SU-DHL-6 (cell line): ENCODE measurements around the gene SCFD2.

ENCODE experiments used
- H2AFZ ChIP-seq: fragments of 200-600 bp; sonication (generic); 2 replicates; pipeline ENCODE4 v1.6.1; 2014; ENCODE audit warnings: low read depth, mild to moderate bottlenecking, moderate library complexity, mixed read lengths, antibody characterized with exemption, low read length; ENCODE audit not compliant: severe bottlenecking
- H3F3A ChIP-seq: fragments of 200-600 bp; shearing (Covaris generic); 2 replicates; pipeline ENCODE4 v1.6.0; 2016; ENCODE audit warnings: antibody characterized with exemption, mild to moderate bottlenecking; ENCODE audit not compliant: insufficient read depth
- H3K27ac ChIP-seq: fragments of 200-600 bp; sonication (generic); 2 replicates; pipeline ENCODE4 v1.5.1; 2016; ENCODE audit warnings: low read depth, mild to moderate bottlenecking, low read length, moderate library complexity, mixed read lengths
- H3K27me3 ChIP-seq: fragments of 200-600 bp; sonication (generic), shearing (Covaris generic); 2 replicates; pipeline ENCODE4 v1.6.0; 2014; ENCODE audit warnings: mild to moderate bottlenecking, low read length
- H3K36me3 ChIP-seq: fragments of 200-600 bp; sonication (generic); 2 replicates; pipeline ENCODE4 v1.6.1; 2014; ENCODE audit warnings: mild to moderate bottlenecking, low read length, mixed read lengths
- H3K4me2 ChIP-seq: fragments of 300-600, 200-600 bp; shearing (Covaris generic), sonication (generic); 2 replicates; pipeline ENCODE4 v1.6.0; 2014; ENCODE audit warnings: low read length, low read depth, mild to moderate bottlenecking; ENCODE audit not compliant: poor library complexity, severe bottlenecking
- H3K4me3 ChIP-seq: fragments of 200-600 bp; sonication (generic); 2 replicates; pipeline ENCODE4 v1.5.1; 2014; ENCODE audit warnings: antibody characterized with exemption, low read length, mild to moderate bottlenecking, mixed read lengths; ENCODE audit not compliant: insufficient read depth, poor library complexity, severe bottlenecking
- H3K79me2 ChIP-seq: fragments of 200-600 bp; sonication (generic); 2 replicates; pipeline ENCODE4 v1.6.1; 2014; ENCODE audit warnings: mild to moderate bottlenecking, low read length, moderate library complexity; ENCODE audit not compliant: insufficient read depth
- H3K9ac ChIP-seq: fragments of 200-600 bp; sonication (generic); 2 replicates; pipeline ENCODE4 v1.7.0; 2014; ENCODE audit warnings: mild to moderate bottlenecking, low read length
- H3K9me2 ChIP-seq: fragments of 200-600 bp; sonication (generic); replicated peaks from 2 replicates; pipeline ENCODE4 v1.6.1; 2014; ENCODE audit warnings: low read length; ENCODE audit not compliant: insufficient read depth
- H3K9me3 ChIP-seq: fragments of 200-600 bp; sonication (generic); 2 replicates; pipeline ENCODE4 v1.6.1; 2014; ENCODE audit warnings: low read length, mixed read lengths; ENCODE audit not compliant: insufficient read depth
- H4K20me1 ChIP-seq: fragments of 200-600 bp; sonication (generic); 2 replicates; pipeline ENCODE4 v1.6.1; 2014; ENCODE audit warnings: low read depth, mild to moderate bottlenecking, antibody characterized with exemption, low read length, moderate library complexity, mixed read lengths
- EZH2phosphoT487 ChIP-seq: fragments of 200-600 bp; sonication (generic), shearing (Covaris generic); conservative IDR thresholded peaks from 2 replicates; pipeline ENCODE4 v1.6.1; 2018; ENCODE audit warnings: mild to moderate bottlenecking, antibody characterized with exemption, low read length, moderate library complexity, mixed read lengths
- TF ChIP-seq, protein P1 (sequence below): fragments of 200-600 bp; sonication (generic); IDR thresholded peaks from one replicate; pipeline ENCODE4 v1.5.1; 2017; ENCODE audit warnings: antibody characterized with exemption, mild to moderate bottlenecking, low read length, moderate library complexity; ENCODE audit not compliant: insufficient read depth, poor library complexity, severe bottlenecking

SCFD2 gene

DNA sequence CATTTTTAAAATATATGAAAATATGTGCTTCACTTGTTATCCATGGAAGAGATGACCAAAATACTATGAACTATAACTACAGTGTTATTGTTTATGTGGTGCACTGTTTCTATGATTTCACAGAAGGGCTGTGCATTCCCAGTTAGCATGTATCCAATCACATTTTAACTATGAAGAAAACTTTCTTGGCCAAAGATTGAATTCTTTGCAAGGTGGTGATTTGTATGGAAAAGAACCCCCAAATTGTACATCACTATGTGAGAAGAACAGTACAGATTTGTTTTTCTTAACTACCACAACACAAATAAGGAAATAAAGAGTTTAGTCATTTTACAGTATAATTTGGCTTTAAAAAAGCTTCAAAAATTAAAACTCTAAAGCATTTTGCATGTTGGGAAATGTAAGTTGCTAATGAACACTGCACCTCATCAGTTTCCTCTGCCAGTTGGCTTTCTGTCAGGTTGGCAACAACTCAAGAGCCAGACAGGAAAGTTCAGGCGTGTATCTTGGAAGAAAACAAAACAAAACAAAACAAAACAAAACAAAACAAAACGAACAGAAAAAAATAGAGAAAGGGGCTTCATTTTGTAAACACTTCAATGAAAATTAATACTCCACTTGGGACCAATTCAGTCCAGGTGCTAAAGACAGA lies 237.0 kb downstream of the SCFD2 start:
- H3K27me3 ChIP-seq = no peaks in the 10 kb centered on the region
- H3K36me3 ChIP-seq = no peaks in the 10 kb centered on the region
- no peak for TF ChIP-seq EZH2phosphoT487
- TF ChIP-seq, protein P1, sequence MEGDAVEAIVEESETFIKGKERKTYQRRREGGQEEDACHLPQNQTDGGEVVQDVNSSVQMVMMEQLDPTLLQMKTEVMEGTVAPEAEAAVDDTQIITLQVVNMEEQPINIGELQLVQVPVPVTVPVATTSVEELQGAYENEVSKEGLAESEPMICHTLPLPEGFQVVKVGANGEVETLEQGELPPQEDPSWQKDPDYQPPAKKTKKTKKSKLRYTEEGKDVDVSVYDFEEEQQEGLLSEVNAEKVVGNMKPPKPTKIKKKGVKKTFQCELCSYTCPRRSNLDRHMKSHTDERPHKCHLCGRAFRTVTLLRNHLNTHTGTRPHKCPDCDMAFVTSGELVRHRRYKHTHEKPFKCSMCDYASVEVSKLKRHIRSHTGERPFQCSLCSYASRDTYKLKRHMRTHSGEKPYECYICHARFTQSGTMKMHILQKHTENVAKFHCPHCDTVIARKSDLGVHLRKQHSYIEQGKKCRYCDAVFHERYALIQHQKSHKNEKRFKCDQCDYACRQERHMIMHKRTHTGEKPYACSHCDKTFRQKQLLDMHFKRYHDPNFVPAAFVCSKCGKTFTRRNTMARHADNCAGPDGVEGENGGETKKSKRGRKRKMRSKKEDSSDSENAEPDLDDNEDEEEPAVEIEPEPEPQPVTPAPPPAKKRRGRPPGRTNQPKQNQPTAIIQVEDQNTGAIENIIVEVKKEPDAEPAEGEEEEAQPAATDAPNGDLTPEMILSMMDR = no peak
- no peak overlapping the region for H3K27ac ChIP-seq
- no peak overlapping the region for H3K9ac ChIP-seq
- H4K20me1 ChIP-seq = no peaks in the 10 kb centered on the region
- no peak overlapping the region for H2AFZ ChIP-seq
- H3K79me2 ChIP-seq = no peaks in the 10 kb centered on the region
- H3F3A ChIP-seq = no peaks in the 10 kb centered on the region
- H3K9me2 ChIP-seq = no peaks in the 10 kb centered on the region
- H3K4me2 ChIP-seq = no peak overlapping the region
- no peaks in the 10 kb centered on the region for H3K9me3 ChIP-seq
- no peak overlapping the region for H3K4me3 ChIP-seq

DNA sequence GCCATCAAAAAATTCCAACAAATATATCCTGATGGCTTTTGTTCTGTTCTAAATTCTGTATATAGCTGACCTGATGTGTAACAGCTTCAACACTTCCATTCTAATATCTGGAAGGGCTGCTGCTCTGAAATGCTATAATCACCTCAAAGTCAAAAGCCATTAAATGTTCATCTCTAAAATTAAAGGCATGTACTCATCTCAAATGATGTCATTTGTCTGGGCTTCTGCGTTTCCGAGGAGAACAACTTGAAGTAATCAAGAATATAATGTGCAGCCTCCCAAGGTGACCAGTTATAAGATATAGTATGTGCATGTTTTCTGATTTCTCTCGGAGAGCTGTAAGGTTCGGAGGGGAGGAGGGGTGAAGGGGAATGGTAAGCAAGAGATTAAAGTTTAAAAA lies 237.6 kb downstream of the SCFD2 start:
- Histone ChIP-seq H3K4me3 (no peak overlapping the region), H4K20me1 (no peaks in the 10 kb centered on the region), H3K9me2 (no peaks in the 10 kb centered on the region), H3K27me3 (no peaks in the 10 kb centered on the region), H3K9ac (no peak overlapping the region), H3K79me2 (no peaks in the 10 kb centered on the region), H3K27ac (no peak overlapping the region), H2AFZ (no peak overlapping the region), H3K36me3 (no peaks in the 10 kb centered on the region), H3K4me2 (no peak overlapping the region), H3F3A (no peaks in the 10 kb centered on the region), H3K9me3 (no peaks in the 10 kb centered on the region)
- TF ChIP-seq, protein P1 = no peak
- TF ChIP-seq EZH2phosphoT487 = no peak

DNA sequence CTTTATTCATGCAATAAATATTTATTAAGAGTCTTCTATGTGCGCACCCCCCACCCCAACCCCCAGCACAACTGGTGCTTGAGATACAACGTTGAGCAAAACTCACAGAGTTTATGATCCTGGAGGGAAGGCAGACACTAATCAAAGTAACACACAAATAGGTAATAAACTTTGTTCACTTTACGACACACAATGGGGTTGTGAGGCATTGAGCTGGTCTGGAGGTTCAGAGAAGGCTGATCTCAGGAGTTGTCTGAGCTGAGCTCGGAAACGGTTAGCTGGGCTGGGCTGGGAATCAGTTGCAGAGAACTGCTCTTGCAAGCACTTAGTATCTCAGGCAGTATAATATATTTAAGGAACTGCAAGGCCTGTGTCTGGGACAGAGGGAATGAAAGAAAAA lies 238.5 kb downstream of the SCFD2 start:
- Histone ChIP-seq H3K9me2 (no peaks in the 10 kb centered on the region), H3K36me3 (no peaks in the 10 kb centered on the region), H4K20me1 (no peaks in the 10 kb centered on the region), H3K4me2 (no peak overlapping the region), H3K9ac (no peak overlapping the region), H3K27ac (no peak overlapping the region), H3K79me2 (no peaks in the 10 kb centered on the region), H3K27me3 (no peaks in the 10 kb centered on the region), H3K4me3 (no peak overlapping the region), H3K9me3 (no peaks in the 10 kb centered on the region), H2AFZ (no peak overlapping the region), H3F3A (no peaks in the 10 kb centered on the region)
- no peak for TF ChIP-seq EZH2phosphoT487
- TF ChIP-seq, protein P1 = no peak
